WTC11 (cell line): Measurements from ENCODE around the gene NAV2. TPM values are rescaled to one million over a fixed set of nuclear protein-coding genes. Genes with fewer than 3 reads are reported as not detected.

Source experiments
- ATAC-seq: fragments of 200-7000 bp; cut with Tn5 transposase; 2 replicates; pipeline ENCODE4 v1.10.0; 2021; ENCODE audit warnings: mild to moderate bottlenecking, moderate library complexity
- CTCF ChIA-PET: fragments of 300-600 bp; sonication (Branson Sonifier 250); formaldehyde crosslinking; loops from one replicate; lab custom pipeline; 2021; ENCODE audit warnings: antibody characterized with exemption; lab: Charles Lee
- POLR2A ChIA-PET: fragments of 350-600 bp; sonication (Branson Sonifier 250); formaldehyde crosslinking; loops from one replicate; lab custom pipeline; 2021; ENCODE audit warnings: antibody characterized with exemption; lab: Charles Lee
- DNase-seq: peaks from one replicate; pipeline ENCODE4 v3.0.0; 2021; ENCODE audit warnings: low spot score
- H3K27ac Mint-ChIP-seq: 2 replicates; pipeline ENCODE4 v1.8.0; 2021; ENCODE audit warnings: mixed read lengths
- H3K27me3 Mint-ChIP-seq: 2 replicates; pipeline ENCODE4 v1.8.0; 2021; ENCODE audit warnings: low read depth, mild to moderate bottlenecking, moderate library complexity, mixed read lengths
- H3K36me3 Mint-ChIP-seq: 2 replicates; pipeline ENCODE4 v1.8.0; 2021; ENCODE audit warnings: mixed read lengths
- H3K4me1 Mint-ChIP-seq: 2 replicates; pipeline ENCODE4 v1.8.0; 2022; ENCODE audit warnings: mixed read lengths
- H3K4me3 Mint-ChIP-seq: 2 replicates; pipeline ENCODE4 v1.8.0; 2021; ENCODE audit warnings: mild to moderate bottlenecking, moderate library complexity, mixed read lengths
- H3K9me3 Mint-ChIP-seq: 2 replicates; pipeline ENCODE4 v1.8.0; 2021; ENCODE audit warnings: mixed read lengths
- ATF3 ChIP-seq: sonication (generic); formaldehyde crosslinking; conservative IDR thresholded peaks from 2 replicates; pipeline ENCODE4 v1.8.1; 2022; ENCODE audit warnings: mild to moderate bottlenecking, missing genetic modification reagents
- FOXJ3 ChIP-seq: sonication (generic); formaldehyde crosslinking; IDR thresholded peaks from 2 replicates; pipeline ENCODE4 v1.9.0; 2021; ENCODE audit warnings: missing genetic modification reagents, mild to moderate bottlenecking, borderline replicate concordance
- FOXP1 ChIP-seq: sonication (generic); formaldehyde crosslinking; IDR thresholded peaks from 2 replicates; pipeline ENCODE4 v1.8.0; 2022; ENCODE audit warnings: missing genetic modification reagents, mild to moderate bottlenecking, moderate library complexity, borderline replicate concordance
- IRF2 ChIP-seq: sonication (generic); formaldehyde crosslinking; IDR thresholded peaks from 2 replicates; pipeline ENCODE4 v1.8.0; 2022; ENCODE audit warnings: low read depth, missing genetic modification reagents, borderline replicate concordance
- JUN ChIP-seq: sonication (generic); formaldehyde crosslinking; IDR thresholded peaks from 2 replicates; pipeline ENCODE4 v1.8.0; 2023; ENCODE audit warnings: mild to moderate bottlenecking, missing genetic modification reagents
- MAX ChIP-seq: sonication (generic); formaldehyde crosslinking; IDR thresholded peaks from 2 replicates; pipeline ENCODE4 v1.8.0; 2022; ENCODE audit warnings: mild to moderate bottlenecking, missing genetic modification reagents
- MLX ChIP-seq: sonication (generic); formaldehyde crosslinking; IDR thresholded peaks from 2 replicates; pipeline ENCODE4 v1.8.1; 2023; ENCODE audit warnings: mild to moderate bottlenecking, missing genetic modification reagents, moderate library complexity
- NR1H2 ChIP-seq: sonication (generic); formaldehyde crosslinking; IDR thresholded peaks from 2 replicates; pipeline ENCODE4 v1.9.0; 2021; ENCODE audit warnings: mild to moderate bottlenecking, moderate library complexity, missing genetic modification reagents
- RORB ChIP-seq: fragments of 250-450 bp; sonication (Bioruptor Pico); IDR thresholded peaks from 2 replicates; pipeline ENCODE4 v1.9.0; 2021; ENCODE audit warnings: mild to moderate bottlenecking
- SOX15 ChIP-seq: fragments of 250-450 bp; sonication (Bioruptor Pico); IDR thresholded peaks from 2 replicates; pipeline ENCODE4 v1.9.0; 2021; ENCODE audit warnings: mild to moderate bottlenecking
- TEAD4 ChIP-seq: sonication (generic); formaldehyde crosslinking; IDR thresholded peaks from 2 replicates; pipeline ENCODE4 v1.8.0; 2022; ENCODE audit warnings: mild to moderate bottlenecking, missing genetic modification reagents
- ZMAT4 ChIP-seq: fragments of 250-450 bp; sonication (Bioruptor Pico); IDR thresholded peaks from 2 replicates; pipeline ENCODE4 v1.9.0; 2021; ENCODE audit warnings: mild to moderate bottlenecking
- ZNF281 ChIP-seq: sonication (generic); formaldehyde crosslinking; IDR thresholded peaks from 2 replicates; pipeline ENCODE4 v1.8.0; 2023; ENCODE audit warnings: mild to moderate bottlenecking, missing genetic modification reagents
- ZNF423 ChIP-seq: fragments of 250-450 bp; sonication (Bioruptor Pico); IDR thresholded peaks from 2 replicates; pipeline ENCODE4 v2.1.2; 2022; ENCODE audit warnings: mild to moderate bottlenecking, moderate library complexity
- ZNF512 ChIP-seq: sonication (generic); formaldehyde crosslinking; IDR thresholded peaks from 2 replicates; pipeline ENCODE4 v1.8.1; 2022; ENCODE audit warnings: missing genetic modification reagents, borderline replicate concordance
- ZNF532 ChIP-seq: fragments of 250-450 bp; sonication (Bioruptor Pico); IDR thresholded peaks from 2 replicates; pipeline ENCODE4 v1.9.0; 2021; ENCODE audit warnings: mild to moderate bottlenecking, borderline replicate concordance
- ZNF671 ChIP-seq: fragments of 250-450 bp; sonication (Bioruptor Pico); IDR thresholded peaks from 2 replicates; pipeline ENCODE4 v1.8.0; 2021; ENCODE audit warnings: mild to moderate bottlenecking
- total RNA-seq: library from RNA; stranded (reverse); gene quantifications from 3 replicates; pipeline ENCODE4 v1.2.3, GENCODE V29; 2021

The NAV2 gene
- total RNA-seq, 1 experiment from 2014 or later: 42.8 TPM

- no peak for TF ChIP-seq ZMAT4 (CRISPR knock-in tag)
These were observed 392.8 kb downstream of the NAV2 start (continued) for GRCh38 chr11:20105427-20105826.

- Mint-ChIP-seq H3K27ac (no peak overlapping the region), H3K4me3 (no peak overlapping the region), H3K9me3 (no peaks in the 10 kb centered on the region), H3K27me3 (no peaks in the 10 kb centered on the region), H3K36me3 (peaks cover 35% of the 10 kb centered on the region), H3K4me1 (no peaks in the 10 kb centered on the region; the same call in 1 of the 2 replicates)
- no peak for TF ChIP-seq TEAD4
- TF ChIP-seq MLX: no peak
- TF ChIP-seq ZNF671: no peak
- TF ChIP-seq ZNF532: no peak
- TF ChIP-seq IRF2 (CRISPR knock-in tag): no peak
- no peak for TF ChIP-seq ATF3 (CRISPR knock-in tag)
- TF ChIP-seq ZNF281: no peak
- no peak for TF ChIP-seq FOXP1 (CRISPR knock-in tag)
- no peak for TF ChIP-seq NR1H2 (CRISPR knock-in tag)
- TF ChIP-seq SOX15 (CRISPR knock-in tag): no peak
- TF ChIP-seq JUN (CRISPR knock-in tag): no peak
- TF ChIP-seq MAX (CRISPR knock-in tag): no peak
- no peak for TF ChIP-seq RORB (CRISPR knock-in tag)
- TF ChIP-seq ZNF423 (CRISPR knock-in tag): no peak
- TF ChIP-seq FOXJ3 (CRISPR knock-in tag): no peak
- TF ChIP-seq ZNF512 (CRISPR knock-in tag): no peak
- POLR2A ChIA-PET: no interaction called here
- DNase-seq (no peak), ATAC-seq (no peak)
- CTCF ChIA-PET: interaction anchor here (1.0 to 1.5 kb wide), 3 partner anchors 18 to 176 kb away, joined by 3 to 7 read pairs (median 4); no protein-coding TSS in a partner anchor
These were observed 397.3 kb downstream of the NAV2 start for GRCh38 chr11:20109731-20110445.
